KOPT-K1 (cell line): ENCODE data around the gene ATP2B2.
"Not testable (repeated sequence)": the region's sequence is repeated elsewhere in the genome, so short reads cannot be mapped to it uniquely, and the experiment has no call there.

Source experiments
- H3K27ac ChIP-seq: fragments of 200-600 bp; sonication (generic); 2 replicates; pipeline ENCODE4 v1.5.1; 2016; ENCODE audit warnings: antibody characterized with exemption, mild to moderate bottlenecking, low read depth, low read length; ENCODE audit not compliant: poor library complexity, severe bottlenecking
- H3K36me3 ChIP-seq: fragments of 200-600 bp; sonication (generic); 2 replicates; pipeline ENCODE4 v1.5.1; 2017; ENCODE audit warnings: antibody characterized with exemption, mild to moderate bottlenecking, low read length, moderate library complexity; ENCODE audit not compliant: insufficient read depth
- H3K9me3 ChIP-seq: fragments of 200-600 bp; sonication (generic); 2 replicates; pipeline ENCODE4 v1.5.1; 2017; ENCODE audit warnings: antibody characterized with exemption, low read length, mild to moderate bottlenecking; ENCODE audit not compliant: insufficient read depth, poor library complexity, severe bottlenecking

The ATP2B2 gene

GRCh38 chr3:10386121-10386520 lies 119.3 kb downstream of the ATP2B2 start:
- Histone ChIP-seq H3K36me3 (no peaks in the 10 kb centered on the region), H3K27ac (no peak overlapping the region), H3K9me3 (no peaks in the 10 kb centered on the region)

DNA sequence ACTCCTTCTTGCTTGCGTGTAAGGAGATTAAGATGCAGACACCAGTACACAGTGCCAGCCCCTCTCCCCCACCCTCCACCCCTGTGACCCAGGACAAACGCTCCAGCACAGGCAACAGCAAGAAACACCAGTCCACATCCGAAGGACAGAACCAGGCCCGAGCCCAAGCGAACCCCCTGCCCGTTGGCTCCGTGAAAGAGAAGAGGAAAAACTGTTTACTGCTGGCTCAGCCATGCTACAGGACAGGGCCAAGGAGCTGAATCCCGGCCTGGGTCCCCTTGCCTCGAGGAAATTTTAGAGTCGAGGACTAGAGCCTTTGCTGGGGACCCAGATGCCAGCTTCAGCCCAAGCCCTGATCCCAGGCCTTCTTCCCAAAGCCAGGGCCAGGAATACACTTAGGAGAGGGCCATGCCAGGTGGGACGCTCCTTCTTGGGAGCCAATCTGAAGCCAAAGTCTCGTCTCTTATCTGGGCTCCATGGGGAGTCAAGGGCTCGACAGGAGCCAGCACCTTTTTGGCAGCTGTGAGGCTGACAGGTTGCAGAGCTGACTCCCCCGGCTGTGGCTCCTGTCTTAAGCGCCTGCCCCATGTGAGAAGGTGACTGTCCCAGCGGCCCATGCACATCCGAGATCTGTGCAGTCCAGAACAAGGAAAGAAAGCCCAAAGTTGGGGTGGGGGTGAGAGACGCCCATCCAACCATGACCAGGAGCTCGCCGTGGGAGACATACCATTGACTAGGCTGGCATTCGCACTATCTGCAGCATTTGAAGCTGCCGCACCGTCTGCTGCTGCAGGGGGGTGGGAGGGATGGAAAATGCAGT lies 120.6 kb downstream of the ATP2B2 start:
- Histone ChIP-seq H3K27ac (no peak overlapping the region), H3K36me3 (no peaks in the 10 kb centered on the region), H3K9me3 (no peaks in the 10 kb centered on the region)

- no peaks in the 10 kb centered on the region for H3K36me3 ChIP-seq
- no peak overlapping the region for H3K27ac ChIP-seq
- H3K9me3 ChIP-seq: no peaks in the 10 kb centered on the region
These were observed 121.5 kb downstream of the ATP2B2 start for GRCh38 chr3:10383850-10384248.

- Histone ChIP-seq H3K27ac (no peak overlapping the region), H3K36me3 (no peaks in the 10 kb centered on the region), H3K9me3 (no peaks in the 10 kb centered on the region)
These were observed 122.2 kb downstream of the ATP2B2 start for GRCh38 chr3:10382892-10383849.

DNA sequence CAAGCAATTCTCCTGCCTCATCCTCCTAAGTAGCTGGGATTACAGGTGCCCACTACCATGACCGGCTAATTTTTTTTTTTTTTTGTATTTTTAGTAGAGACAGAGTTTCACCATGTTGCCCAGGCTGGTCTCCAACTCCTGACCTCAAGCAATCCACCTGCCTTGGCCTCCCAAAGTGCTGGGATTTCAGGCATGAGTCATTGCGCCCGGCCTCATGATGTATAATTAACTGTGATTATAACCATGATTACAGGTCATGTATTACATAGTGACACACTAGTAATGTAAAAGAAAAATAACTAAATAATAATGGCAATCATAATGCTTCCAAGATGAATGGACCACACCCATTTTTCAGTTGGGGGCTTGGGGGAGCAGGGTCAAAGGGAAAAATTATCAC lies 122.9 kb downstream of the ATP2B2 start:
- H3K36me3 ChIP-seq, H3K27ac ChIP-seq, H3K9me3 ChIP-seq: not testable (repeated sequence)

- no peaks in the 10 kb centered on the region for H3K9me3 ChIP-seq
- no peaks in the 10 kb centered on the region for H3K36me3 ChIP-seq
- no peak overlapping the region for H3K27ac ChIP-seq
These were observed 124.0 kb downstream of the ATP2B2 start for GRCh38 chr3:10381336-10381735.

GRCh38 chr3:10380906-10381305 lies 124.5 kb downstream of the ATP2B2 start:
- H3K36me3 ChIP-seq: no peaks in the 10 kb centered on the region
- H3K27ac ChIP-seq: no peak overlapping the region
- H3K9me3 ChIP-seq: no peaks in the 10 kb centered on the region

DNA sequence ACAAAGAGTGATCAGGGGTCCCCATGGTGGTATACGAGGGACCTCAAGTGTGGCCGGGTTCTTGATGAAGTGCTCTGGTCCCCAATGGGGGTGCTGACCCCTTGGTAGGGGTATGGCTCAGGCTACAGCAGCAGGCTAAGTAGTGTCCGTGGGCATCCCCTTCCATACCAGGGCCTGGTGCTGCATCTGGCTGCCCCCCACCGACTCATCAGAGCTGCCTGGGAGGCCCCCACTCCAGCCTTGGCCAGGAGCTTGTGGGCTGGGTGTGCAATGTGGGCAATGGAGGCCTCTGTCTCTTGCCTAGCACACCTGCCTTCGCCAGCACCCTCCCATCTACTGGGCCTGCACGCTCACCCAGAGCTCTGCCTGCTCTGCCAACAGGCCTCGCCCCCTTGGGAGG lies 125.4 kb downstream of the ATP2B2 start:
- no peaks in the 10 kb centered on the region for H3K36me3 ChIP-seq
- no peak overlapping the region for H3K27ac ChIP-seq
- no peaks in the 10 kb centered on the region for H3K9me3 ChIP-seq

DNA sequence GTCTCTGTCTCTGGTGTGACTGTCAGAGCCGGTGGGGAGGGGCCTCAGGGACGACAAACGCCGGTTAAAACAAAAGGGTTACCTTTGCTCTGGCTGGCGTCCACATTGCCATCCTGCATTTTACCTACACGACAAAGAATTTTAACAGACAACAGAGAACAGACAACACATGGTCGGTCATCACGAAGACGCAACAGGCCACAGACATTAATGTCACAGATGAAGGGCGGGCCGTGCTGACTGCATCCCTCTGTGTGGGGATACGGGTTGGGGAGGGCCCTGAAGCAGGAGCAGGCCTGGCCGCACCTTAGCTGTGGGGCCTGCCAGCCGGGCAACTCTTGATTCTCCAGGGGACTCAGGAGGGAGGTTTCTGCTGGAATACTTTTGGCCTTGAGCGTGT lies 126.2 kb downstream of the ATP2B2 start:
- Histone ChIP-seq H3K36me3 (no peaks in the 10 kb centered on the region), H3K9me3 (no peaks in the 10 kb centered on the region), H3K27ac (no peak overlapping the region)

DNA sequence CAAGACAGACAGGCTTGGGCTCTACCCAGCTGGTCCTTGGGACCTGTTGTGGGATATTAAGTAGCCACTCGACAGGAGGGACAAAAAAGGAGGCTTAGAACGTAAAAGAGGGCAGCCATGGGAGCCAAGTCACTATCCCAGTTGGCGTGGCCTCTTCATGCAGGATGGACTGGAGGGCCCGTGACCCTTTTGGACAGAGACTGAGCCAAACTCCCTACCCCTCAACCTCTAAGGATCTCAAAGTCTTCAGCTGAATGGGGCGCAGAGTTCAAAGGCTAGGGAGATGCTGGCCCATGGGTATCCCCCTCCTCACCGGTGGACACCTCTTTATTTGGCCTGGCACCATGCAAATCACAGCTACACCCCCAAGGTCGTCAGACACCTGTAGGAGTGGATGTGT lies 126.6 kb downstream of the ATP2B2 start:
- Histone ChIP-seq H3K9me3 (no peaks in the 10 kb centered on the region), H3K27ac (no peak overlapping the region), H3K36me3 (no peaks in the 10 kb centered on the region)

DNA sequence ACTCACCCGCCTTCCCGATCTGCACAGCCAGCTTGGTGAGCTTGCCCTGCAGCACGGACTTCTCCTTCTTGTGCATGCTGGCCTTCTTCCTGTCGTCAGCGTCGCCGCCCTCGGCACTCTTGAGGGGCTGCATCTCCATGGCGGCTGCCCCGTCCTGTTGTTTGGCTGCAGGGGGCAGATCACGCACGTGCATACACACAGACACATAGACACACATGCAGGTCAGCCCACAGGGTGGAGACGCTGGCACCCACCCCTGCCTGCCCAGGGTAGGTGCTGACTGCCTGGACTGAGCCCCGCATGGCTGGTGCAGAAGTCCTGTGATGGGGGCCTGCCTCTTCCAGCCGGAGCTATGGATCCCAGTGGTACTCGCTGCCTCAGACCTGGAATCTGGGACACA lies 127.1 kb downstream of the ATP2B2 start:
- Histone ChIP-seq H3K27ac (no peak overlapping the region), H3K9me3 (no peaks in the 10 kb centered on the region)

DNA sequence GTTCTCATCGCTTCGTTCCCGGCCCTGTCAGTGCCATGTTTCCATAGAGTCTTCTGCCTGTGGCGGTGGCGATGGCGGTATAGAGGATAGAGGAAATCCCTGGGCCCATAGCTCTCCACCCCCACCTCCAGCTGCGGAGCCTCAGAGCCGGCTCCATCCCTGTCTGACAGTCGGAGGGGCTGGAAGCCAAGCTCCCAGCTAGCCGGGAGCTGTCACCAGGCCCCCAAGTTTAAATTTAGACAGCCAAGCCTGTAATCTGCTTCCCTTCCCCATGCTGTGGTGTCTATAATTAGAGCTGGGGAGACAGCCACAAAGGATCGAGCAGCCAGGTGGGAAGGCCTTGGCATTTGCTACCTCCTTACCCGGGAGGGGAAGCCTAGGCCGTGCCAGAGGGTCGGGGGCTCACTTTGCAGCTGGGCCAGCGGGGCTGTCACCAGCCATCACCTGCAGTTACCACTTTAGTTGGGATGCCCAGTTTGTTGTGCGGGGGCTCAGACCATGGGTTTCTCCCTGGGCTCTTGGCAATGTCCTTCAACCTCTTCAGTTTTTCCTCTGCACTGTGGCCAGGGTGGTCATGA lies 128.1 kb downstream of the ATP2B2 start:
- H3K27ac ChIP-seq: no peak overlapping the region

More for the DNA sequence above, 127.1 kb downstream of the ATP2B2 start:
- no peaks in the 10 kb centered on the region for H3K36me3 ChIP-seq

GRCh38 chr3:10376353-10376752 lies 129.0 kb downstream of the ATP2B2 start:
- Histone ChIP-seq H3K27ac (no peak overlapping the region), H3K36me3 (no peaks in the 10 kb centered on the region), H3K9me3 (no peaks in the 10 kb centered on the region)

More for the DNA sequence above, 128.1 kb downstream of the ATP2B2 start:
- Histone ChIP-seq H3K9me3 (no peaks in the 10 kb centered on the region), H3K36me3 (no peaks in the 10 kb centered on the region)

DNA sequence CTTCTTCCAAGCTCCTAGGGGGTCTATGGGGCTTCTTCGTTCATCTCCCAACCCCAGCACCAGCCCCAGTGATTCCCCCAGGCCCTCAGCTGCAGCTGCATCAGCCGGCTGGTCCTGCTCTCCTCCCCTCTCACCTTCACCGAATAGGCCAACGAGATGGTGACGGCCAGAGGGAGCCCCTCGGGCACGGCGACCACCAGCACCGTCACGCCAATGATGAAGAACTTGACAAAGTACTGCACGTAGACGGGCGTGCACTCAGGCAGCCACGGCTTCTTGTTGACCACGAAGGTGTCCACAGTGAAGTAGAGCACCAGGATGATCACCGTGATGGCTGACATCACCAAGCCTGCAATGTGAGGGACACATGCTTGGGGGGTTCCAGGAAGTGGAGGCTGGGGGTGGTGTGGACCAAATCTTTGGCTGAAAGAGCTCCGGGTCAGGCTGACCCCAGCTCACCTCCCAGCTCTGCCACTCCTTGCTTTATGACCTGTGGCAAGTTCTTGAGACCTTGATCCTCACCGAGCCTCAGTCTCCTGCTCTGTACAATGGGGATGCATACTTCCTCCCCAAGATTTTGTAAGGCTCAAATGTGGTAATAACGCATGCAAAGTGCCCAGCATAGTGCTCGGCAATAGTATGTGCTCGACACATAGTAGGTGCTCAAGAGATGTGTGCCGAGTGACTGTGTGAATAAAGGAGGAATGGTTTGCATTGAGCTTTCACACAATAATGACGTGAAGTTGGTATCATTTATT lies 129.9 kb downstream of the ATP2B2 start:
- Histone ChIP-seq H3K27ac (no peak overlapping the region), H3K36me3 (no peaks in the 10 kb centered on the region), H3K9me3 (no peaks in the 10 kb centered on the region)
